Measurements from ENCODE around the gene CDH15.

The CDH15 gene

GRCh38 chr16:89216315-89217137, 45.0 kb downstream of the CDH15 start:
- Histone ChIP-seq H3K4me3 (ENCODE audit: low read depth, low read length, poor library complexity, severe bottlenecking) (peak overlapping the region; percentile 96), H2AFZ (ENCODE audit: low read length) (no peak overlapping the region), H3K27ac (ENCODE audit: low read depth, low read length, poor library complexity, severe bottlenecking) (peak overlapping the region; percentile 53), H3K79me2 (ENCODE audit: insufficient read depth, low read length) (0 out of 2 replicates have a peak, but pooled peaks cover 5% of the 10 kb centered on the region), H3K9me3 (ENCODE audit: low read length) (no peaks in the 10 kb centered on the region), H3K9ac (ENCODE audit: low read length) (peak overlapping the region; percentile 78), H3F3A (ENCODE audit: insufficient read depth, low read length) (no peaks in the 10 kb centered on the region), H3K9me2 (ENCODE audit: low read depth, low read length) (no peaks in the 10 kb centered on the region), H3K4me2 (ENCODE audit: low read length) (peak overlapping the region; percentile 90), H3K36me3 (ENCODE audit: insufficient read depth, low read length) (peaks cover 4% of the 10 kb centered on the region; the same call in 1 of the 2 replicates), H3K27me3 (ENCODE audit: insufficient read depth, low read length) (no peaks in the 10 kb centered on the region), H4K20me1 (ENCODE audit: insufficient read depth, low read length) (no peaks in the 10 kb centered on the region), H3K4me1 (ENCODE audit: insufficient read depth, low read length, severe bottlenecking) (peaks cover 18% of the 10 kb centered on the region)
- TF ChIP-seq EZH2 (IDR thresholded peaks at IDR 0.05; ENCODE audit: borderline replicate concordance, low read length) (no peak), CTCF (IDR thresholded peaks at IDR 0.05; ENCODE audit: low read length) (peak; percentile 85)

GRCh38 chr16:89217138-89217387, 45.5 kb downstream of the CDH15 start:
- Histone ChIP-seq H3K9ac (ENCODE audit: low read length) (peak overlapping the region; percentile 78), H3K36me3 (ENCODE audit: insufficient read depth, low read length) (peaks cover 10% of the 10 kb centered on the region; the same call in 1 of the 2 replicates), H3K9me2 (ENCODE audit: low read depth, low read length) (no peaks in the 10 kb centered on the region), H3F3A (ENCODE audit: insufficient read depth, low read length) (no peaks in the 10 kb centered on the region), H3K9me3 (ENCODE audit: low read length) (no peaks in the 10 kb centered on the region), H3K4me2 (ENCODE audit: low read length) (peak overlapping the region; percentile 90), H3K27me3 (ENCODE audit: insufficient read depth, low read length) (no peaks in the 10 kb centered on the region), H3K79me2 (ENCODE audit: insufficient read depth, low read length) (0 out of 2 replicates have a peak, but pooled peaks cover 5% of the 10 kb centered on the region), H3K27ac (ENCODE audit: low read depth, low read length, poor library complexity, severe bottlenecking) (peak overlapping the region; percentile 53), H4K20me1 (ENCODE audit: insufficient read depth, low read length) (no peaks in the 10 kb centered on the region), H3K4me1 (ENCODE audit: insufficient read depth, low read length, severe bottlenecking) (peaks cover 18% of the 10 kb centered on the region), H2AFZ (ENCODE audit: low read length) (no peak overlapping the region), H3K4me3 (ENCODE audit: low read depth, low read length, poor library complexity, severe bottlenecking) (peak overlapping the region; percentile 96)
- no peak for TF ChIP-seq EZH2 (IDR thresholded peaks at IDR 0.05; ENCODE audit: borderline replicate concordance, low read length)
- TF ChIP-seq CTCF (IDR thresholded peaks at IDR 0.05; ENCODE audit: low read length), result no peak

- Histone ChIP-seq H3F3A (ENCODE audit: insufficient read depth, low read length) (no peaks in the 10 kb centered on the region), H3K4me1 (ENCODE audit: insufficient read depth, low read length, severe bottlenecking) (peaks cover 18% of the 10 kb centered on the region), H3K36me3 (ENCODE audit: insufficient read depth, low read length) (peaks cover 15% of the 10 kb centered on the region), H2AFZ (ENCODE audit: low read length) (peak within 1 kb of the TSS; percentile 71; the same call in 1 of the 2 replicates), H3K9me3 (ENCODE audit: low read length) (no peaks in the 10 kb centered on the region), H3K27ac (ENCODE audit: low read depth, low read length, poor library complexity, severe bottlenecking) (peak within 1 kb of the TSS; percentile 53), H3K79me2 (ENCODE audit: insufficient read depth, low read length) (0 out of 2 replicates have a peak, but pooled peaks cover 5% of the 10 kb centered on the region), H4K20me1 (ENCODE audit: insufficient read depth, low read length) (no peaks in the 10 kb centered on the region), H3K9me2 (ENCODE audit: low read depth, low read length) (no peaks in the 10 kb centered on the region), H3K4me3 (ENCODE audit: low read depth, low read length, poor library complexity, severe bottlenecking) (peak within 1 kb of the TSS; percentile 96), H3K9ac (ENCODE audit: low read length) (peak within 1 kb of the TSS; percentile 78), H3K4me2 (ENCODE audit: low read length) (peak within 1 kb of the TSS; percentile 90), H3K27me3 (ENCODE audit: insufficient read depth, low read length) (no peaks in the 10 kb centered on the region)
- TF ChIP-seq CTCF (IDR thresholded peaks at IDR 0.05; ENCODE audit: low read length) (no peak), EZH2 (IDR thresholded peaks at IDR 0.05; ENCODE audit: borderline replicate concordance, low read length) (no peak)
Observed at GRCh38 chr16:89217388-89218191, 46.0 kb downstream of the CDH15 start, which contains the start of gene ZNF778. TSS of gene ZNF778 (plus strand) at chr16:89217703. CDS start at chr16:89221128, 3,425 bp downstream.

All from OCI-LY1 (cell line).